GM18951 (cell line): Measurements from ENCODE around the gene CCM2.
"Not testable (repeated sequence)": the region's sequence is repeated elsewhere in the genome, so short reads cannot be mapped to it uniquely, and the experiment has no call there.

Experiments
- POLR2A ChIP-seq: IDR thresholded peaks from 4 replicates; pipeline ENCODE4 v1.6.1; 2011; ENCODE audit warnings: mild to moderate bottlenecking; ENCODE audit not compliant: insufficient read length, insufficient read depth; ENCODE audit errors: extremely low read depth
- in situ Hi-C: fragments of 300-500 bp; cut with MboI; formaldehyde crosslinking; loops from one replicate; pipeline ENCODE4 v1.12.0; 2022; ENCODE audit warnings: low sequenced_read_pairs, mixed read lengths, inconsistent platforms; ENCODE audit not compliant: unreplicated experiment

Gene CCM2

GRCh38 chr7:44981035-44981706, 18.8 kb upstream of the CCM2 start:
- TF ChIP-seq POLR2A = peak; percentile 14
- in situ Hi-C loops = no loop called here

- TF ChIP-seq POLR2A = no peak
- in situ Hi-C loops = no loop called here
These were observed 17.5 kb upstream of the CCM2 start for GRCh38 chr7:44982535-44982923.

GRCh38 chr7:44982970-44983369, 17.0 kb upstream of the CCM2 start:
- no peak for TF ChIP-seq POLR2A
- in situ Hi-C loops = no loop called here

DNA sequence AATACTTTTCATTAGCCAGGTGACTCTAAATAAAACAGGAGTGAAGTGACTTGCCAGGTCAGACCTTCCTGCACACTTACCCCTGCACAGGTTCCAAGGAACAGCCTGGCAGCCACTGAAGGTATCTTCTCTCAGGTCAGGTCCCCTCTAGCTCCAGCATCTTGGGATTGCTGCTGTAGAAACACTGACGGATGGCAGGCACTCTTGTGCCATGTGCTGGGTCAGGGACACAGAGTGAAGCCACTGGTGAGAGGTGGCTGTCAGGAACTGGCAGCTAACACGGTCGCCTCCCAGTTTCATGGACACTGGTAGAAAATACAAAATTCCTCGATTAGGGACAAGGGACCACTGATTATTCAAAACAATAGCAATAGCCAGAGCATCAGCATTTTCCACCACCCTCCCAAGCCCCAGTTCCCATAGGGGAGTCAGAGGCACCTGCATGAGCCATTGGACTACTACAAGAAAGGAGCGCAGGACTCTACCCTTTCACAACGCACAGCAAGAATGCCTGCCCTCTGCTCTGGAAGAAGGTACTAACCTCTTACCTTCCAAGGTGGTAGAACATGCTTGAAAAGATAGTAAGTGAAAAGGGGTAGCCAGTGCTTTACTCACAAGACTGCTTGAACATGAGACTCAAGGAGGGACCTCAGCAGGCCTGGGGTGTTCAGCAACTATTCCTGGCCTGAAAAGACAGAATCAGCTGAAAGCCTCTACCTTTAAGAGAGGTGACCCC, 16.1 kb upstream of the CCM2 start:
- in situ Hi-C loops = no loop called here

GRCh38 chr7:44984478-44984758, 15.6 kb upstream of the CCM2 start:
- in situ Hi-C loops = no loop called here

More for the DNA sequence above, 16.1 kb upstream of the CCM2 start:
- TF ChIP-seq POLR2A = no peak

DNA sequence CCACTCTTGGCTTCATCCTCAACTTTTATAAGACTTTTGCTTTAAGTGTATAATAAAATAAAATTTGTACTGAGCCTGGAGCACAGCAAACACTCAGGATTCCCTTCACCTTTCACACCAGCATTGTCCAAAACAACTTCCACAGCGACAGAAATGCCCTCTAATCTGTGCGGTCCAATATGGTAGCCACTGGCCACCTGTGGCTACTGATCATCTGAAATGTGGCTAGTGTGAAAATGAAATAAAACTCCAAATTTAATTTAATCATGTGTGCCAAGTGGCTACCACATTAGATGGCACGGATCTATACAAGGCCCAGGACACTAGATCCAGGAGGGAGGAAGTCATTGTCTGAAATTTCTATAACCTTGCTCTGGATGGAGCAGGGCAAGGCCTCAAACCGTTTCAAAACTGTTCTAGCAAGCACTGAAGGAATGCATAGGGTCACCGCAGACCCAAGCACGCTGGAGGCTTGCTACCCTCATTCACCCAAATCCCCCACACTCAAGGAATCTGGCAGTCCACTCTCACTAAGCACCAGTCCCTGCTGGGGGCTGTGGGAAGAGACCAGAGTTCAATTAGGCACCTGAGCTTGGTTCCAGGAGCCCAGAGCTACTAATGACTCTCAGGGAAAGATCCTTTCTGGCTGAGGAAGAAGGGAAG, 14.8 kb upstream of the CCM2 start:
- no peak for TF ChIP-seq POLR2A
- in situ Hi-C loops = no loop called here

More at GRCh38 chr7:44984478-44984758, 15.6 kb upstream of the CCM2 start:
- TF ChIP-seq POLR2A = no peak

DNA sequence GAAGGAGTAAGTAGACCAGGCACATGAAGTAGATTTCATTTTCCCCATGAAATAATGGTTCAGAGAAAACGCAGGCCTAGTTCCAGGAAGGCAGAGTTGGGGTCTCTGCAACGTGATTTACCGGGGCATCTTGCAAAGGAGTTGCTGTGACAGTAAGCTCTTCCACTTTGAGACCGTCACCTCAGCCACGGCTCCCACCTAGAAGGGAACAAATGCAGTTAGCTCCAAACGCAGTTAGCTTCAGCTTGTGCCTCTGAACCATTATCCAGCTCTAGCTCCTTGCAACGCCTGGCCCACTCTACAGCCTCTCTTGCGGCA, 14.1 kb upstream of the CCM2 start:
- in situ Hi-C loops = no loop called here
- TF ChIP-seq POLR2A = no peak

DNA sequence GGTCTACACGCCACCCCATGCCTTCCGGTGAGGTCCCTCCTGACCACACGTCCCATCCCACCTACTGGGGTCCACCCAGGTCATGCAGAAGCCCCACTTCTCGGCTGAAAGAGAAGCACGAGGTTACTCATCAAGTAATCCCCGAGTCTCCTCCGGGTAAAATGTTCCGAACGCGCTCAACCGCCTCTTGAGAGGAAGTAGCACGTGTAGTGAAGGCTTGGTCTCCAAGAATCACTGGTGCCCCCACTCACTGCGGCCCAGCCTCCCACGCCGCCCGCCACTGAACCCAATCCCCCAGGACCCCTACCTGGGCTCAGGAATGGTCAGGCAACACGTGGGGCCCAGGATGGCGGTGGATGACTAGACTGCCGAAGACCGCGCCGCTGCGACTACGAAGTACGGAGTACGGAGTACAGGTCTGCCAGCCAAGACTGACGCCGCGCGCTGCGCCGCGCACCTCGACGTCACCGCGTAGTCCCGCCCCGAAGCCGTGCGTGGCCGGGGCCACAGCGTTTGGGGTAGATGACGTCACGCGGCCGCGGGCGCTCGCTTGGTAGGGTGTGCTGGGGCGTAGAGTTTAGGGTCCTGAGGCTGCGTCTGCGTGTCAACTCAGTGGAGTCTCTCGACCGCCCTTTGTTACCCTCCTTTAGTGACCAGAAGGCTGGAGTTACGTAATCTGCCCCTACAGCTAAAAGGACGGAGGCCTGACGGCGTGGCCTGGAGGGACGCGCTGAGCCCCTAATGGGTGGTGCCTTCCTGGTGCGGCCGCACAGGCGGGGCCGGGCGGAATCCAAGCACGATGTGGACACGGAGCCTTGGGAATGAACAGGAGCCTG, 13.6 kb upstream of the CCM2 start:
- in situ Hi-C loops = no loop called here

GRCh38 chr7:44987457-44987856, 12.5 kb upstream of the CCM2 start:
- in situ Hi-C loops = no loop called here
- TF ChIP-seq POLR2A = no peak

More for the DNA sequence above, 13.6 kb upstream of the CCM2 start:
- TF ChIP-seq POLR2A = peak; percentile 99

GRCh38 chr7:44987996-44988395, 12.0 kb upstream of the CCM2 start:
- TF ChIP-seq POLR2A = no peak
- in situ Hi-C loops = no loop called here

DNA sequence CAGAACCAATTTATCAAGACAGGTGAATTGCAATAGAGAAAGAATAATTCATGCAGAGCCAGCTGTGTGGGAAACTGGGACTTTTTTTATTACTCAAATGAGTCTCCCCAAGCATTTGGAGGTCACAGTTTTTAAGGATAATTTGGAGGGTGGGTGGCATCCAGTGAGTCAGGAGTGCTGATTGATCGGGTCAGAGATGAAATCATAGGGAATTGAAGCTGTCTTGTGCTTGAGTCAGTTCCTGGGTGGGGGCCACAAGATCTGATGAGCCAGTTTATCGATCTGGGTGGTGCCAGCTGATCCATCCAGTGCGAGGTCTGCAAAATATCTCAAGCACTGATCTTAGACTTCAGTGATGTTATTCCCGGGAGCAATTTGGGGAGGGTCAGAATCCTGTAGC, 11.3 kb upstream of the CCM2 start:
- in situ Hi-C loops = no loop called here

GRCh38 chr7:44989132-44989531, 10.9 kb upstream of the CCM2 start:
- no peak for TF ChIP-seq POLR2A
- in situ Hi-C loops = no loop called here

More for the DNA sequence above, 11.3 kb upstream of the CCM2 start:
- TF ChIP-seq POLR2A = no peak

DNA sequence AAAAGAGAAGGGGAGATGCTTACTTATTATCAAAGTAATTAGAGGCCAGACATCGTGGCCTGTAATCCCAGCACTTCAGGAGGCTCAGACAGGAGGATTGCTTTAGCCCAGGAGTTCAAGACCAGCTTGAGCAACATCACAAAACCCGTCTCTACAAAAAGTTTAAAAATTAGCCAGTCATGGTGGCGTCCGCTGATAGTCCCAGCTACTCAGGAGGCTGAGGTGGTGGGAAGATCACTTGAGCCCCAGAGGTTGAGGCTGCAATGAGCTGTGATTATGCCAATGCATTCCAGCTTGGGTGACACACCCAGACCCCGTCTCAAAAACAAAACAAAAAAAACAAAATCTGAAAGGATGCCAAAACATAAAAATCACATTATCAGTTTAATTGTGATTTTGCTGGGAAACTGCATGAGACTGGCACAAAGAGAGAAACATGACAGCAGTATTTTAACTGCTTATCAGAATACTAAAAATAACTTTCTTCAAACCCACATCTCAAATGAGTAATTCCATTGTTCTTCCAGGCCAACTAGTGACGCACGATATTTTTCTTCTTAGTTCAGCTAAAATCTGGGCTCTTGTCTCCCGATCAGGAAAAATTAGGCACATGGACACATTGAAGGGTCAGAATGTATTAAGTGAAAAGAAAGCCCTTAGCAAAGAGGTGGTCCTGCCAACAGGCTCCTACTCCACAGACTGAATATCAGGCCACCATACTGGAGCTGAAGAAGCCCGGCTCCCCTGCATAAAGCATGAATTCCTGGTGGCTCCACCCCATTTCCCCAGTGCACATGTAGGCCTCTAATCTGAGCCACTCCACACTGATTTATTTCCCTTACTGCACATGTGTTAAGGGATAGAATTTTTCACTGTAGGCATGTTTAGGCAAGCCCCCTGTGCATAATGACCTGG, 9.6 kb upstream of the CCM2 start:
- in situ Hi-C loops = no loop called here
- TF ChIP-seq POLR2A = no peak

- in situ Hi-C loops = not testable (repeated sequence)
These were observed 7.8 kb upstream of the CCM2 start for GRCh38 chr7:44992004-44992795.
